HTR-8/SVneo (cell line): ENCODE results near the gene TBCC.
"Not testable (repeated sequence)": the region's sequence is repeated elsewhere in the genome, so short reads cannot be mapped to it uniquely, and the experiment has no call there.

Experiments
- DNase-seq: peaks from one replicate; pipeline ENCODE4 v3.0.0; 2011; ENCODE audit warnings: low spot score, mixed read lengths; ENCODE audit not compliant: insufficient read length
- FAIRE-seq: peaks from 2 replicates; lab custom pipeline; 2011; peaks lifted over from hg19 to GRCh38; lab: Jason Lieb, UNC

The TBCC gene

DNA sequence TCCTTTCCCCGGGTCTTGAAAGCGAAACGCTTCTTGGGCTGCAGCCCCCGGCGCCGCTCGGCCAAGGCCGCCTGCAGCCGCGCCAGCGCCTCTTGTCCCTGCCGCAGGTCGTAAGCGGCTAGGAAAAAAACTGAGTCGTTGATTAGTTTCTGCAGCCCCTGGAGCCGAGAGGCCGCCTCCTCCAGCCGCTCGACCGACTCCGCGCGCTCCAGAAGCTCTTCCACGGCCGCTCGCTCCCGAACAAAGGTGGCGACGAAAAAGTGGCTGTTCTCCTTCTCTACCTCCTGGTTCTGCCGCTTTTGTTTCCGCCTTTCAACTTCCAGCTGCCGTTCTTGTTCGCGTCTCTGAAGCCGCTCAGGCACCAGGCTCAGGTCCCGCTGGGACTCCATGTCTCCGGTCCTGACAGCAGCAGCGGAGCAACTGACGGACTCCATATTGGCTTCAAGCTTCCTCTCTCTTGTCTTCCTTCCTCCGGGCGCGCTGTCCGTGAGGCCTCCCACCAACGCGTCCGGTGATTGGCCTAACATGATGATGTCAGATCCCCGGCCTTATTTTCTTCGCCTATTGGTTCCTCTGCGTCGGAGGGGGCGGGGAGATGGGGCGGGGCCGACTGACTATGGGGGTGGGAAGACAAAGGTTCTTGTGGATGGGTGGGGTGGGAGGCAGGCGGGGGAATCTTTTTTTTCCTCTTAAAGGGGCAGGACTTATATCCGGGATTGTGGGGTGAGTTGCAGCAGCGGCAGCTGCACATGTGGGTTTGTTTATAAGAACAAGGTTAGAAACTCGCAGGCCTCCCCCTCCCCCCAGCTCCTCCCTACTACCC is at the start of gene TBCC:
Gene TBCC (minus strand): TSS at position 464 of the 823 bp plus-strand sequence. CDS start 30 bp downstream, at position 434.
- peak; percentile 42 for FAIRE-seq
- peak; percentile 99 for DNase-seq

GRCh38 chr6:42795651-42796050 is 49.7 kb upstream of the TBCC start:
- no peak for DNase-seq
- no peak for FAIRE-seq

DNA sequence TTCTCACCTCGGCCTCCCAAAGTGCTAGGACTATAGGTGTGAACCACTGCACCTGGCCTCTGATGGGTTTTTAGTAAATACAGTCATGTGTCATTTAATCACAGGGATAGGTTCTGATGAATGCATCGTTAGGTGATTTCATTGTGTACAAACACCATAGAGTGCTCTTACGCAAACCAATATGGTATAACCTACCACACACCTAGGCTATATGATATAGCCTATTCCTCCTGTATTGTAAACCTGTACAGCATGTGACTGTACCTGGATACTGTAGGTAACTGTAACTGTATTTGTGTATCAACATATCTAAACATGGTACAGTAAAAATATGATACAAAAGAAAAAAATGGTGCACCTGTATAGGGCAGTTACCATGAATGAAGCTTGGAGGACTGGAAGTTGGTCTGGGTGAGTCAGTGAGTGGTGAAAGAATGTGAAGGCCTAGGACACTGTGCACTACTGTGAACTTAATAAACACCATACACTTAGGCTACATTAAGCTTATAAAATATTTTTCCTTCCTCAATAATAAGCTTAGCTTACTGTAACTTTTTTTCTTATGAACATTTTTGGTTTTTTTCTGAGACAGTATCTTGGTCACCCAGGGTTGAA is 45.9 kb upstream of the TBCC start:
- no peak for DNase-seq
- peak; percentile 16 for FAIRE-seq

- DNase-seq, result no peak
- FAIRE-seq, result no peak
Observed at GRCh38 chr6:42790549-42791181, 44.8 kb upstream of the TBCC start.

DNA sequence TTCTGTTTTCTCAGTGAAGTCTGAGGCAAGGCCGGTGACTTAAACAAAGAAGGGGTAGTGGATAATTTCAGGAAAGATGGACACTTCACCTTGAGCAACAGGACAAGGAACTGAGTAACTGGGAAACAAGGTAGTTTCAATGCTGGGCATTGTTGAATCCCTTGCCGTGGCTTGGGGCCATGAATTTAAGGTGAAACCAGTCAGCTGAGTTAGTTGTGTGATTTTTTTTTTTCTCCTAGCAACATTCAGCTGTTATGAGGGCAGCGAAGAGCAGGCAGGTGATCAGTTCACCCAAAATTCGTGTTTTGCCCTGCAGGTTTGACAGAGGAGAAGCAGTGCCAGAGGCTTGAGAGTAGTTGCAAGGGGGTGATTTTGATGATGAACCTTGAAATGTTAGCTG is 42.8 kb upstream of the TBCC start:
- FAIRE-seq (no peak), DNase-seq (no peak)

GRCh38 chr6:42787063-42787472 is 41.2 kb upstream of the TBCC start:
- FAIRE-seq, result no peak
- no peak for DNase-seq

DNA sequence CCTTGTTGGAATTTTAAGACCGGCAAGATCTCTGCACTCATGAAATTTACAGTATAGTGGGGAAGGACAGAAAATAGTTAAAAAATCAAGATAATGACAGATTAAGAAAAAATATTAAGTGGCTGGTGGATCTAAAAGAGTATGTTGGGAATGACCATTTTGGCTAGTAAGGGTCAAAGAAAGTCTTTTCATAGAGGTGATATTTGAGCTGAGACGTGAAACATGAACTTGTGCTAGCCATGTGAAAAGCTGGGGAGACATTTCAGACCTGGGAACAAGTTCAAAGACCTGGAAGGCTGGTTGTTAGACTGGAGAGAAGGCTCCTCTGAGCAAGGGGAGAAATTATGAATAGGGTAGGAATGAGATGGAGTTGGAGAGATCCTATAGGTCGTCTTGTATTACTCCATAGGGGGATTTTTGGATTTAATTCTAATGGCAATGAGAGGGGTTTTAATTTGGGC is 40.7 kb upstream of the TBCC start:
- DNase-seq (no peak), FAIRE-seq (no peak)

- no peak for DNase-seq
- no peak for FAIRE-seq
Observed at GRCh38 chr6:42784717-42785498, 39.0 kb upstream of the TBCC start.

- FAIRE-seq (no peak), DNase-seq (no peak)
Observed at GRCh38 chr6:42783876-42784642, 38.2 kb upstream of the TBCC start.

- DNase-seq (peak; percentile 65), FAIRE-seq (no peak)
Observed at GRCh38 chr6:42783177-42783875, 37.4 kb upstream of the TBCC start.

- DNase-seq (peak; percentile 67), FAIRE-seq (no peak)
Observed at GRCh38 chr6:42782689-42783176, 36.8 kb upstream of the TBCC start.

GRCh38 chr6:42781796-42782688 is 36.1 kb upstream of the TBCC start, which contains the start of gene BICRAL:
Gene BICRAL (plus strand): TSS chr6:42782052. CDS start chr6:42822023, 39,971 bp downstream.
- FAIRE-seq (no peak), DNase-seq (peak; percentile 77)

DNA sequence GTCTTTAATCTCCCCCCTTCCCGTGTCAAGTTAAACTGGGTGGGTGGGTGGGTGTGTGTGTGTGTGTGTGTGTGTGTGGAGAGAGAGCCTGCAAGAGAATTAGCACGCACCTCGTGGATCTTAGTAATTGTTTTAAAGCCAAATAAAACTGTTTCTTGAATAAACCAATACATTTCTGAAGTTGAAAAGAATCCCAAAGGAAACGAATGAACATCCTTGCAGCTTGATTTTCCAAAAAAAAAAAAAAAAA is 35.6 kb upstream of the TBCC start:
- DNase-seq (no peak), FAIRE-seq (no peak)

DNA sequence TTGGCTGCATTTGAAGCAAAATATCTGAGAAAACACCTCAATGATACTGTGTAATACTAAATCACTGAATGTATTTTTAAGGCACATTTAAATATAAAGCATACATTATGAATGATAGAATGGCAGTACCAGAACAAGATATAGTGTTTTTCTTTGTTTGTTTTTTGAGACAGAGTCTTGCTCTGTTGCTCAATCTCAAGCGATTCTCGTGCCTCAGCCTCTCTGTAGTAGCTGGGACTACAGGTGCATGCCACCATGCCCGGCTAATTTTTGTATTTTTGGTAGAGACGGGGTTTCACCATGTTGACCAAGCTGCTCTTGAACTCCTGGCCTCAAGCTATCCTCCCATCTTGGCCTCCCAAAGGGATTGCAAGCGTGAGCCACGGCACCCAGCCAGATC is 33.6 kb upstream of the TBCC start:
- DNase-seq (no peak), FAIRE-seq (no peak)

GRCh38 chr6:42778122-42778521 is 32.2 kb upstream of the TBCC start:
- no peak for FAIRE-seq
- DNase-seq, result no peak

DNA sequence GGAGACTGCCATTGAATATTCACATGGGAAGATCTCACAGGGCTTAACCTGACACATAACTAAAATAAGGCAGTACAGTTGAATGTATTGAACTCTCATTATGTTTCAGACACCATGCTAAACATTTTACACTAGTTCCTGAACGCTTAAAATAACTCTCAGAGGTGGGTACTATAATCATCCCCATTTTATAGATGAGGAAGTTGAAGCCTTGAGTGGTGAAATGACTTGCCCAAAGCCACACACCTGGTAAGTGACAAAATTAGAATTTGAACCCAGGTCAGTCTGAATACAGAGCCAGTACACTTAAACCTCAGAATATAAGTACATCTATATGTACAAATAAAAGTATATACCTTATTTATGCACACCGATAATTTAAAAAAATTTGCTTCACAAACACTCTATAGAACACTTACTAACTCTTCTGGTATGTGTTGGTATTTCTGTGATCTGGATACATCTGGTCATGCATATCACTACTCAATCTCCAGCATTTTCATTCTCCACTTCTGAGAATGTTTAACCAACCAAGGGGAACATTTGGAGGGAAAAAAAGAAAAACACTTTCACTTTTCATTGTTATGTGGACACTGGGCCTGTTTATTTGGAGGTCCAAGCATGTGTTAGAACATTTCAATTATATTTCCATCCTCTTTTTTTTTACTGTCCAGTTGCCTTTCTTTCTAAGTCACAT is 31.4 kb upstream of the TBCC start:
- FAIRE-seq (no peak), DNase-seq (peak; percentile 54)

DNA sequence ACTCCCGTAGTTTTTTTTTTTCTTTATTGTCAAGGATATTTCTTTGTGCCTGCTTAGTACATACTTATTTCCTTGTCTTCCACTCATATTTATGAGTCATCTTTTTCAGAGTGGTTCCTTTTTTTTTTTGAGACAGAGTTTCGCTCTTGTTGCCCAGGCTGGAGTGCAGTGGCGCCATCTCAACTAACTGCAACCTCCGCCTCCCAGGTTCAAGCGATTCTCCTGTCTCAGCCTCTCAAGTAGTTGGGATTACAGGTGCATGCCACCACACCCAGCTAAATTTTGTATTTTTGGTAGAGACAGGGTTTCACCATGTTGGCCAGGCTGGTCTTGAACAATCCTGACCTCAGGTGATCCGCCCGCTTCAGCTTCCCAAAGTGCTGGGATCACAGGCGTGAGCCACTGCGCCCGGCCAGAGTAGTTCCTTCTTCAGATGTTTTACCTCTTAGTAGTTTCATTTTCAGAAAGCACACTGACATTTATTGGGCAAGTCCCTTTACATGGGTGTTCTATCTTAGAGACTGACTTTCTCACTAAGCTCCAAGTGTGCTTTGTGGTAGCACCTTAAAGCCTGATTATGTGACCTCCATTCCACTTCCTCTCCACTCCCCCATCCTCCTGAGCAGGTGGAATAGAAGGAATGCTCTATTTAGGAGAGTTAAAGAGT is 29.1 kb upstream of the TBCC start:
- not testable (repeated sequence) for DNase-seq

More for the DNA sequence above, 29.1 kb upstream of the TBCC start:
- not testable (repeated sequence) for FAIRE-seq
